ENCODE results near the gene SEC24C. TPM values are rescaled to one million over a fixed set of nuclear protein-coding genes. Genes with fewer than 3 reads are reported as not detected.

The SEC24C gene
- total and polyA plus RNA-seq, 2 of the 4 experiments (the other 2 are of a cell fraction) = 74.2 to 88.9 TPM

DNA sequence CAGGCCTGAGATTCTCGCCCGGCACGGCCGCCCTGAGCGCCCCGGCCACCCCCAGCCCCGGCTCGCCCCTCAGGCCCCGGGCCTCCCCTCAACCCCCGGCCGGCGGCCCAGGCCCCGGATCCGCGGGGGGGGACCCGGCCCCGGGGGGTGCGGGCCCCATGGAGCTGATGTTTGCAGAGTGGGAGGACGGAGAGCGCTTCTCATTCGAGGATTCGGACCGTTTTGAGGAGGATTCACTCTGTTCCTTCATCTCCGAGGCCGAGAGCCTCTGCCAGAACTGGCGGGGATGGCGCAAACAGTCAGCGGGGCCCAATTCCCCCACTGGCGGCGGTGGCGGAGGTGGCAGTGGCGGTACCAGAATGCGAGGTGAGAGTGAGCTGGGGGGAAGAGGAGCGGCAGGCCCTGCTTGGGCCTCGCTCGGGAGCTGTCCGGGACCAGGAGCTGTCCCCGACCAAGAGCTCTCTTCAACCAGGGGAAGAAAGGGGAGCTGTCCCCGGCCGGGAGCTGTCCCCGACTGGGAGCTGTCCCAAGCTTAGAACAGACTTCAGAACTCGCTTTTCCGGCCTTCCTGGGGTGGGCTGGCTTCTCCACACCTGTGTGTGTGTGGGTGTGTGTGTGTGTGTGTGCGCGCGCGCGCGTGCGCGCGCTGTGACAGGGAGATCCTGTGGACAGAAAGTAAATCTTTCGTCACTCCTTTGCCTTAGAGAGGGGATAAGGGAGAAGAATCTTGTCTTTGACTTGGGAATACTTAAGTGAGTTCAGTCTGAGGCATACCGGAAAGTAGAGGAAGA, 41.7 kb downstream of the SEC24C start:
- peak overlapping the region; percentile 87 for H3K23ac ChIP-seq (ENCODE audit: low read depth, low read length)
- 0% methylated on average over 6 of the region's 54 CpGs; no CpG with 5 or more reads in 1 of the 2 experiments for WGBS, 2 experiments (ENCODE audit: extremely low coverage in 2 of 2, insufficient read length in 1 of 2)
- H2AK9ac ChIP-seq (replicated peaks; ENCODE audit: low read depth, low read length, poor library complexity) = peak overlapping the region; percentile 96
- H3K18ac ChIP-seq (ENCODE audit: low read depth, low read length) = no peak overlapping the region
- H3K56ac ChIP-seq (ENCODE audit: extremely low read depth, insufficient read depth, low read length) = peak overlapping the region; percentile 32; the same call in 1 of the 2 replicates
- peak overlapping the region; percentile 77 for H3K9ac ChIP-seq (ENCODE audit: low read depth, low read length)
- BruUV-seq (replicated peaks) = TSS peak; percentile 31
- TF ChIP-seq RAD21 (IDR thresholded peaks at IDR 0.05; ENCODE audit: low read length) (no peak), MXI1 (IDR thresholded peaks at IDR 0.05; ENCODE audit: borderline replicate concordance, low read depth, low read length) (peak; percentile 82)
- peak; percentile 24 for ATAC-seq (ENCODE audit: low read depth)
- no peak overlapping the region for H4K5ac ChIP-seq (ENCODE audit: low read depth, low read length)
- H3K9me1 ChIP-seq (ENCODE audit: insufficient read depth, low read length) = peaks cover 13% of the 10 kb centered on the region; the same call in 1 of the 2 replicates
- POLR2A ChIA-PET (ENCODE audit: unreplicated experiment) = interaction anchor here (1.0 kb wide), 1 partner anchor 14 kb away, joined by 4 read pairs; a partner anchor contains a TSS
- intact Hi-C loops (cut with micrococcal nuclease) (no loop called here), dilution Hi-C loops (cut with HindIII; ENCODE audit: low sequenced_read_pairs, unreplicated experiment) (no loop called here), in situ Hi-C loops (cut with MboI; ENCODE audit: low sequenced_read_pairs) (no loop called here)
- H3K9me3 ChIP-seq (ENCODE audit: control insufficient read depth, insufficient read depth, low read length) = no peaks in the 10 kb centered on the region
- H3K4me1 ChIP-seq (ENCODE audit: control insufficient read depth, insufficient read depth, low read length) = peaks cover 5% of the 10 kb centered on the region; the same call in 1 of the 2 replicates
- peak overlapping the region; percentile 73; the same call in 1 of the 2 replicates for H3K4ac ChIP-seq (ENCODE audit: low read depth, low read length)
- DNase-seq = peak; percentile 65
- H4K91ac ChIP-seq (ENCODE audit: insufficient read depth, low read depth, low read length) = peak overlapping the region; percentile 49; the same call in 1 of the 2 replicates
- peak overlapping the region; percentile 67 for H2AK5ac ChIP-seq (ENCODE audit: low read depth, low read length)
- peaks cover 20% of the 10 kb centered on the region for H3K36me3 ChIP-seq (ENCODE audit: control insufficient read depth, insufficient read depth, low read length)
- H2BK15ac ChIP-seq (ENCODE audit: low read depth, low read length) = no peak overlapping the region
- peak overlapping the region; percentile 42 for H3K14ac ChIP-seq (replicated peaks; ENCODE audit: low read depth, low read length)
- H3K27ac ChIP-seq (ENCODE audit: insufficient read depth, low read length) = peak overlapping the region; percentile 82
- H2BK20ac ChIP-seq (ENCODE audit: low read depth, low read length) = no peak overlapping the region
- H4K8ac ChIP-seq (ENCODE audit: low read depth in 2 of 2, low read length in 2 of 2) = peak overlapping the region in 1 of 2 experiments; percentile 55; a peak in 2 of 4 replicates
- H2BK5ac ChIP-seq (ENCODE audit: low read depth, low read length, poor library complexity, severe bottlenecking) = peak overlapping the region; percentile 41
- CTCF ChIA-PET = interaction anchor here (0.5 to 1.2 kb wide), 2 partner anchors 22 to 94 kb away, joined by 3 to 4 read pairs; no protein-coding TSS in a partner anchor
- H3K27me3 ChIP-seq (ENCODE audit: control insufficient read depth, insufficient read depth, low read length) = no peaks in the 10 kb centered on the region
- peaks cover 37% of the 10 kb centered on the region for H4K20me1 ChIP-seq (ENCODE audit: insufficient read depth, low read length)
- peak overlapping the region; percentile 57 for H3K4me3 ChIP-seq (ENCODE audit: insufficient read depth, low read depth, low read length)
- H3K79me1 ChIP-seq (ENCODE audit: low read depth in 1 of 2, low read length in 2 of 2) = peaks cover 14 to 66% of the 10 kb centered on the region in 2 experiments
- peak overlapping the region; percentile 98 for H3K4me2 ChIP-seq (ENCODE audit: low read depth, low read length)
- no peak overlapping the region for H2BK120ac ChIP-seq (ENCODE audit: low read depth, low read length)
- H2AFZ ChIP-seq (replicated peaks; ENCODE audit: low read length, poor library complexity) = peak overlapping the region; percentile 88

Data from IMR-90 (cell line).